Fibroblast of the conjunctiva (primary cell): ENCODE data around the gene ADORA3.
A peak's percentile ranks its signal among the peaks of the same experiment; 100 is the strongest.
"Not testable (repeated sequence)": the region's sequence is repeated elsewhere in the genome, so short reads cannot be mapped to it uniquely, and the experiment has no call there.

Experiments
- DNase-seq: peaks from one replicate; pipeline ENCODE4 v3.0.0-alpha.2; 2010; ENCODE audit warnings: low read depth

ADORA3 gene

GRCh38 chr1:111503585-111504060 lies at the start of gene ADORA3, which contains the start of gene TMIGD3:
TSS of gene ADORA3 (minus strand) at chr1:111503633. CDS start at chr1:111503354, 279 bp downstream.
TSS of gene TMIGD3 (minus strand) at chr1:111503633. CDS start at chr1:111503354, 279 bp downstream.
- no peak for DNase-seq

- no peak for DNase-seq
These were observed 49.8 kb upstream of the ADORA3 start for GRCh38 chr1:111553196-111553595.

GRCh38 chr1:111552587-111552986 lies 49.2 kb upstream of the ADORA3 start:
- DNase-seq = no peak

- DNase-seq = no peak
These were observed 48.4 kb upstream of the ADORA3 start for GRCh38 chr1:111551623-111552411.

GRCh38 chr1:111547786-111548185 lies 44.4 kb upstream of the ADORA3 start:
- not testable (repeated sequence) for DNase-seq

- no peak for DNase-seq
These were observed 38.8 kb upstream of the ADORA3 start for GRCh38 chr1:111542187-111542586.

- no peak for DNase-seq
These were observed 38.3 kb upstream of the ADORA3 start for GRCh38 chr1:111541721-111542120.

GRCh38 chr1:111540928-111541327 lies 37.5 kb upstream of the ADORA3 start:
- DNase-seq = no peak

- peak; percentile 63 for DNase-seq
These were observed 35.1 kb upstream of the ADORA3 start for GRCh38 chr1:111538343-111539025.

GRCh38 chr1:111535256-111536191 lies 32.1 kb upstream of the ADORA3 start:
- DNase-seq = no peak

- no peak for DNase-seq
These were observed 16.6 kb upstream of the ADORA3 start for GRCh38 chr1:111520053-111520452.

- DNase-seq = no peak
These were observed 14.2 kb upstream of the ADORA3 start for GRCh38 chr1:111517469-111518225.

GRCh38 chr1:111516005-111516535 lies 12.6 kb upstream of the ADORA3 start:
- DNase-seq = no peak

GRCh38 chr1:111515291-111516004 lies 12.0 kb upstream of the ADORA3 start:
- DNase-seq = no peak

GRCh38 chr1:111513410-111514020 lies 10.1 kb upstream of the ADORA3 start:
- DNase-seq = peak; percentile 17

GRCh38 chr1:111512931-111513330 lies 9.5 kb upstream of the ADORA3 start:
- no peak for DNase-seq

GRCh38 chr1:111512132-111512889 lies 8.9 kb upstream of the ADORA3 start:
- no peak for DNase-seq

GRCh38 chr1:111511370-111511769 lies 7.9 kb upstream of the ADORA3 start:
- no peak for DNase-seq

- peak; percentile 27 for DNase-seq
These were observed 6.6 kb upstream of the ADORA3 start for GRCh38 chr1:111509997-111510375.
